ENCODE results near the gene NUDT17.

Gene NUDT17

GRCh38 chr1:145897969-145898368, 52.5 kb downstream of the NUDT17 start:
- no peak for TF ChIP-seq TAF1 (IDR thresholded peaks at IDR 0.05; ENCODE audit: borderline replicate concordance, insufficient read depth, low read length)
